GM12874 (cell line): ENCODE data around the gene GALNT2.

Experiments
- TF ChIP-seq, protein P1 (sequence below): IDR thresholded peaks from 2 replicates; pipeline ENCODE4 v1.5.1; 2011; ENCODE audit warnings: low read depth, mild to moderate bottlenecking, control low read depth, low read length, moderate library complexity; ENCODE audit not compliant: insufficient read depth

GALNT2 gene

DNA sequence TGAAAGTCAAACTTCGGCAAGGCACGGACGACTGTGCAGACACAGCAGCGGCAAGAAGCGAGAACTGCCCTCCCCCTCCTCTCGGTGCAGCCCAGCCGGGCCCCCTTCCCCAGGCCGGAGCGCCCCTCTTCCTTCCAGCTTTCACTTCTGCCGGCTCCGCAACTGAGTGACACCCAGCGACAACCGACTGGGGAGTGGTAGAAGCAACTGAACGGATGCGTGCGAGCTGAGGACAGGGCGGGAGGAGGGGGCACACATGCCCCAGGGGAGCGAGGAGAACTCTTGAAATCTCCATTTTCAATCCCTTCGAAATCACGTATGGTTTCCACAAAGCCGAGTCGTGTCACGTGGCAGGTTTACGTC is 212.5 kb downstream of the GALNT2 start:
- TF ChIP-seq, protein P1, sequence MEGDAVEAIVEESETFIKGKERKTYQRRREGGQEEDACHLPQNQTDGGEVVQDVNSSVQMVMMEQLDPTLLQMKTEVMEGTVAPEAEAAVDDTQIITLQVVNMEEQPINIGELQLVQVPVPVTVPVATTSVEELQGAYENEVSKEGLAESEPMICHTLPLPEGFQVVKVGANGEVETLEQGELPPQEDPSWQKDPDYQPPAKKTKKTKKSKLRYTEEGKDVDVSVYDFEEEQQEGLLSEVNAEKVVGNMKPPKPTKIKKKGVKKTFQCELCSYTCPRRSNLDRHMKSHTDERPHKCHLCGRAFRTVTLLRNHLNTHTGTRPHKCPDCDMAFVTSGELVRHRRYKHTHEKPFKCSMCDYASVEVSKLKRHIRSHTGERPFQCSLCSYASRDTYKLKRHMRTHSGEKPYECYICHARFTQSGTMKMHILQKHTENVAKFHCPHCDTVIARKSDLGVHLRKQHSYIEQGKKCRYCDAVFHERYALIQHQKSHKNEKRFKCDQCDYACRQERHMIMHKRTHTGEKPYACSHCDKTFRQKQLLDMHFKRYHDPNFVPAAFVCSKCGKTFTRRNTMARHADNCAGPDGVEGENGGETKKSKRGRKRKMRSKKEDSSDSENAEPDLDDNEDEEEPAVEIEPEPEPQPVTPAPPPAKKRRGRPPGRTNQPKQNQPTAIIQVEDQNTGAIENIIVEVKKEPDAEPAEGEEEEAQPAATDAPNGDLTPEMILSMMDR = no peak

DNA sequence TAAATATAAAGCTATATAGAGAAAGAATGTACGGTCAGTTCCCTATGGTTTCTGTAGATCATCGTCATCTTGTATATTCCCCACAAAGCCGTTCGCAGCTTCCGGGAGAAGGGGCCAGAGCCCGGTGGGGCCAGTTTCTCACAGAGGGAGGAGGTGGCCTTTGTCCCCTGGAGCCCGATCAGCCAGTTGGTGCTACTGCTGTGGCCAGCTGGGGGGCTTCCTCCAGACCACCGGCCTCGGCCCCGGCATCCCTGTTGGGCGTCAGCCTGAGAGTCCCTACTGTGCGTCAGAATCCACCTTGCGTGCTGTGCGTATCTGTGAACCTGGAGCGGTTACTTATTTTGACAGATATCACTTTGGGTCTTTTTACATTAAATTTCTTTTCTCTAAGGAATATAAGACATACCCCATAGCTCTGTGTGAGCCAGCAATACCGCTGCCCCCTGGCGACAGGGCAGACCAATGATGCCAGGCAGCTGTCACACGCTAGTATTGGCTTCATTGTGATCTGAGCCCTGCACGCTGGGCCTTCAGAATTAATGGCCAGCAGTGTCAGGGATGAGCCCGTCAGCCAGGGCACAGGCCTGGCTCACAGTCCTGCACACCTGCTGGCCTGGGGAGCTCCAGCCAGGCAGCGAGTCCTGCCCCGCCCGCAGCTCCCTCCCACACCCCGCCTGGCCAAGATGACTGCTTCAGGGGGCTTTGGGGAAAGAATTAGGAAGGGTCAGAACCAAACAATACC is 213.2 kb downstream of the GALNT2 start:
- TF ChIP-seq, protein P1 = no peak

- TF ChIP-seq, protein P1 = no peak
Measured at GRCh38 chr1:230280906-230281413, 213.9 kb downstream of the GALNT2 start.

DNA sequence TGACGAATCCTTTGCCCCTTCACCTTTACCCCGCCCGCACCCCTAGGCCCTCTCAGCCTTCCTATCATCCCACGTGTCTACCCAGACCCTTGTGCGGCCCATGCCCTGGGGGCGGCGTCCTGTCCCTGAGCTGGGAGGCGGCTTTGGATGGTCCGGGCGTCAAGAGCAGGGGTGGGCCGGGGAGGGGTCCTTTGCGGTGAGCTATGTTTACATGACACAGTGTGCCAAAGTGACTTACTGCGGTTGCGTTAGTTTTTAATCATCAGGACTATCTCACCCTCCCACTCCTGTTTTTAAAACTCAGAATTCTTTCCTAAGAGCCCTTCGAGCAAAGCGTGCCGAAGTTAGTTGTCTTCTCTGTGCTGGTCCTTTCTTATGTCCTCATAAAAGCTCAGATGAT is 214.5 kb downstream of the GALNT2 start:
- TF ChIP-seq, protein P1 = no peak

DNA sequence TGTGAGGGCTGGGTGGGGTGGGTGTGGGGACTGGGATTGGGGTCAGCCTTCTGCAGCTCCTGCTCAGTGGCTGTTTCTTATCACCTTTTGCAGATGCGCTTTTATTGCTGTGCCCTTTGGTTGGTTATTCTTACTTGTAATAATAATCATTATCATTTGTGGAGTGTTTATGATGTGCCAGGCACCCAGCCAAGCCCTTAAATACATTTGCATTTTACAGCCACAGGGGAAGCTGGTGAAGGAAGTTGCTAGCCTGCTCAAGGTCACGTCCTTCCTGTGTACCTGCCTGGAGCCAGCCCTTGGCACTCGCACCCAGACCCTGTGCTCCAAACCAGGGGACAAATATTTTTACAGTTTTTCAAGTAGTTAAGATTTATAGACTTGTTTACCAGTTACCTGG is 215.1 kb downstream of the GALNT2 start:
- TF ChIP-seq, protein P1 = no peak

DNA sequence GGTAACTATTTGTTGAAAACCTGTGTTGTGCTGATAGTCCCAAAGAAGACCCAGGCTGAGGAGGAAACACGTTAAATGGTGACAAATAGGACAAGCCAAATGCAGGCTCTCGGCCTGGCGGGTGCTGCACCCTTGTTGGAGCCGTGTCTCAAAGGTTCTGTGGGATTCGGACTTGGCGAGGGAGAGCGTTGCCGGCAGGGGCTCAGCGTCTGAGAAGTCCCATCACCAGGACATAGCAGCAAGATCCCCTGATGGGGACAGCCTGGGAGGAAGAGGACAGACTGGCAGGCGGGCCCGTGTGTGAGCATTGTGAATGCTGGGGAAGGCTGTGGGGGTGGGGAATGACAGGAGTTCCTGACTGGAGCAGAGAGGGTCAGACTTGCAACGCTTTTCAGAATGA is 216.6 kb downstream of the GALNT2 start:
- TF ChIP-seq, protein P1 = no peak

- TF ChIP-seq, protein P1 = no peak
Measured at GRCh38 chr1:230284891-230285290, 217.9 kb downstream of the GALNT2 start.
